Measurements from ENCODE around the gene SELENOM.

Gene SELENOM

GRCh38 chr22:31139866-31140716 lies 32.7 kb upstream of the SELENOM start, which contains the start of gene PLA2G3:
Gene PLA2G3 (minus strand): TSS chr22:31140508. CDS start chr22:31140354, 154 bp downstream.
- Mint-ChIP-seq H3K4me3 (no peak within 1 kb of the TSS), H3K9me3 (no peaks in the 10 kb centered on the region), H3K36me3 (ENCODE audit: low read depth) (no peaks in the 10 kb centered on the region), H3K4me1 (ENCODE audit: low read depth) (peaks cover 11% of the 10 kb centered on the region), H3K27ac (no peak within 1 kb of the TSS), H3K27me3 (ENCODE audit: low read depth) (no peaks in the 10 kb centered on the region)

DNA sequence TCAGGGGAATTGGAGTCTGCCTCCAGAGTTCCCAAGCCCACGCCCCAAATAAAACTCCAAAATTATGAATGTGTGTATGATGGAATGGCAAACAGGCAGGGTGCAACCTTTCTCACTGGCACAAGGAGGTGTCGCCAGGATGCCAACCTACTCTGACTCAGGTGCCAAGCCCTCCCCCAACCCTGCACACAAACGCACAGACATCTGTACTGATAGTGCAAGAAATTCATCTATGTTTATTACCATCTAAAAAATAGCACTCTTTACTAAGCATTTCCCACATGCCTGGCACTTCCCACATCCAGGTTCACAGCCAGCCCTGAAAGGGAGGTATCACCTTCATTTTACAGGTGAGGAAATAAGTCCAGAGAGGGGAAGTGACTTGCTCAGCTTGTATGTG lies 31.7 kb upstream of the SELENOM start:
- Mint-ChIP-seq H3K4me3 (no peak overlapping the region), H3K9me3 (no peaks in the 10 kb centered on the region), H3K4me1 (ENCODE audit: low read depth) (peaks cover 8% of the 10 kb centered on the region), H3K36me3 (ENCODE audit: low read depth) (no peaks in the 10 kb centered on the region), H3K27me3 (ENCODE audit: low read depth) (no peaks in the 10 kb centered on the region), H3K27ac (no peak overlapping the region)

GRCh38 chr22:31138126-31138525 lies 30.8 kb upstream of the SELENOM start:
- H3K27me3 Mint-ChIP-seq (ENCODE audit: low read depth): no peaks in the 10 kb centered on the region
- H3K36me3 Mint-ChIP-seq (ENCODE audit: low read depth): no peaks in the 10 kb centered on the region
- H3K4me3 Mint-ChIP-seq: no peak overlapping the region
- no peaks in the 10 kb centered on the region for H3K9me3 Mint-ChIP-seq
- no peak overlapping the region for H3K27ac Mint-ChIP-seq
- peaks cover under 1% of the 10 kb centered on the region for H3K4me1 Mint-ChIP-seq (ENCODE audit: low read depth)

DNA sequence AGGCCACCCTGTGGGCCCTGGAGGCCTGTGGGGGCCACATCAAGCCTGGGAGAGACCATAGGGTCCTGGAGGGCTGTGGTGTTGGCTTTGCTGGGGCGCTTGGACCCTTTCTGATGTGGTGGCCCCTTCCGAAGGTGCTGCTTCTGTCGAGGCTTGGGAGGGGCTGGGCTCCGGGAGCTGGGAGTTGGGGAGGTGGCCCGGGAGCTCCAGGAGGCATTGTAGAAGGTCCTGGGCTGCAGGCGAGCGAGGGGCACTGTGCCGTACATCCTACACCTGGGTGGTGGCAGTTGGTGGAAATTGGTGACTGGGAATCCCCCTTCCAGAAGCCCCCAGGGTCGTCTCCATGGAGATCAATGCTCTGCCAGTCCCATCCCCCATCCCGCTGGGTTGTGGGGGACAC lies 30.4 kb upstream of the SELENOM start:
- Mint-ChIP-seq H3K27ac (no peak overlapping the region), H3K36me3 (ENCODE audit: low read depth) (no peaks in the 10 kb centered on the region), H3K9me3 (no peaks in the 10 kb centered on the region), H3K4me1 (ENCODE audit: low read depth) (no peaks in the 10 kb centered on the region), H3K4me3 (no peak overlapping the region), H3K27me3 (ENCODE audit: low read depth) (no peaks in the 10 kb centered on the region)

- no peak overlapping the region for H3K4me3 Mint-ChIP-seq
- no peaks in the 10 kb centered on the region for H3K27me3 Mint-ChIP-seq (ENCODE audit: low read depth)
Measured at GRCh38 chr22:31136711-31137110, 29.3 kb upstream of the SELENOM start.

GRCh38 chr22:31136155-31136554 lies 28.8 kb upstream of the SELENOM start:
- H3K9me3 Mint-ChIP-seq: no peaks in the 10 kb centered on the region
- H3K36me3 Mint-ChIP-seq (ENCODE audit: low read depth): no peaks in the 10 kb centered on the region
- no peak overlapping the region for H3K4me3 Mint-ChIP-seq
- no peak overlapping the region for H3K27ac Mint-ChIP-seq
- no peaks in the 10 kb centered on the region for H3K27me3 Mint-ChIP-seq (ENCODE audit: low read depth)
- H3K4me1 Mint-ChIP-seq (ENCODE audit: low read depth): no peaks in the 10 kb centered on the region

More at GRCh38 chr22:31136711-31137110, 29.3 kb upstream of the SELENOM start:
- Mint-ChIP-seq H3K9me3 (no peaks in the 10 kb centered on the region), H3K4me1 (ENCODE audit: low read depth) (no peaks in the 10 kb centered on the region), H3K27ac (no peak overlapping the region), H3K36me3 (ENCODE audit: low read depth) (no peaks in the 10 kb centered on the region)

DNA sequence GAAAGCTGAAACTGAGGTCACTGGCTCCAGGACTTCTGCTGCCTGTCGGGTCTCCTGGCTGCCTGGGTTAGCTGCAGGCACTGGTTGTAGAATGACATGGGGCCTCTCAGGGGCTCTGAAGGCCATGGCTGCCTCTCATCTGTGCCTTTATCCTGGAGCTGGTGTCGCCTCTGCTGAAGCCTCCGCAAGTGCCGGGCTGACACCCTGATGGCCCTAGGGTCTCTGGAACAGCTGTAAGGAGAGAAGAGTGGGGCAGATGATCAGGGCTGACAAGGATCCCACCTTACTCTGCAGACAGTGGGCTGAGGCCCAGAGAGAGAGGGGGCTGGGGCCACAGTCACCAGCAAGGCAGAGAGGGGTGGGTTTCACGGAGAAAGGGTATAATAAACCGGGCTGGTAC lies 28.3 kb upstream of the SELENOM start:
- H3K4me1 Mint-ChIP-seq (ENCODE audit: low read depth): no peaks in the 10 kb centered on the region
- no peak overlapping the region for H3K4me3 Mint-ChIP-seq
- H3K36me3 Mint-ChIP-seq (ENCODE audit: low read depth): no peaks in the 10 kb centered on the region
- H3K9me3 Mint-ChIP-seq: no peaks in the 10 kb centered on the region
- H3K27me3 Mint-ChIP-seq (ENCODE audit: low read depth): no peaks in the 10 kb centered on the region
- H3K27ac Mint-ChIP-seq: no peak overlapping the region

GRCh38 chr22:31134688-31135087 lies 27.3 kb upstream of the SELENOM start:
- H3K9me3 Mint-ChIP-seq: no peaks in the 10 kb centered on the region
- no peak overlapping the region for H3K27ac Mint-ChIP-seq
- no peaks in the 10 kb centered on the region for H3K4me1 Mint-ChIP-seq (ENCODE audit: low read depth)
- no peaks in the 10 kb centered on the region for H3K27me3 Mint-ChIP-seq (ENCODE audit: low read depth)
- H3K36me3 Mint-ChIP-seq (ENCODE audit: low read depth): no peaks in the 10 kb centered on the region
- no peak overlapping the region for H3K4me3 Mint-ChIP-seq

DNA sequence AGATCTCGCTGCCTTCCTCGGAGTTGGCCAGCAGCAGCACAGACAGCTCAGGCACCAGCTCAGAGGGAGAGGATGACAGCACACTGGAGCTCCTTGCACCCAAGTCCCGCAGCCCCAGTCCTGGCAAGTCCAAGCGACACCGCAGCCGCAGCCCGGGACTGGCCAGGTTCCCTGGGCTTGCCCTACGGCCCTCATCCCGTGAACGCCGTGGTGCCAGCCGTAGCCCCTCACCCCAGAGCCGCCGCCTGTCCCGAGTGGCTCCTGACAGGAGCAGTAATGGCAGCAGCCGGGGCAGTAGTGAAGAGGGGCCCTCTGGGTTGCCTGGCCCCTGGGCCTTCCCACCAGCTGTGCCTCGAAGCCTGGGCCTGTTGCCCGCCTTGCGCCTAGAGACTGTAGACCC lies 26.5 kb upstream of the SELENOM start:
- Mint-ChIP-seq H3K27ac (no peak overlapping the region), H3K4me1 (ENCODE audit: low read depth) (no peaks in the 10 kb centered on the region), H3K27me3 (ENCODE audit: low read depth) (no peaks in the 10 kb centered on the region), H3K36me3 (ENCODE audit: low read depth) (no peaks in the 10 kb centered on the region), H3K9me3 (no peaks in the 10 kb centered on the region), H3K4me3 (no peak overlapping the region)

GRCh38 chr22:31130873-31131272 lies 23.5 kb upstream of the SELENOM start:
- no peaks in the 10 kb centered on the region for H3K4me1 Mint-ChIP-seq (ENCODE audit: low read depth)
- H3K27ac Mint-ChIP-seq: no peak overlapping the region
- no peaks in the 10 kb centered on the region for H3K27me3 Mint-ChIP-seq (ENCODE audit: low read depth)
- H3K9me3 Mint-ChIP-seq: no peaks in the 10 kb centered on the region
- no peak overlapping the region for H3K4me3 Mint-ChIP-seq
- no peaks in the 10 kb centered on the region for H3K36me3 Mint-ChIP-seq (ENCODE audit: low read depth)

DNA sequence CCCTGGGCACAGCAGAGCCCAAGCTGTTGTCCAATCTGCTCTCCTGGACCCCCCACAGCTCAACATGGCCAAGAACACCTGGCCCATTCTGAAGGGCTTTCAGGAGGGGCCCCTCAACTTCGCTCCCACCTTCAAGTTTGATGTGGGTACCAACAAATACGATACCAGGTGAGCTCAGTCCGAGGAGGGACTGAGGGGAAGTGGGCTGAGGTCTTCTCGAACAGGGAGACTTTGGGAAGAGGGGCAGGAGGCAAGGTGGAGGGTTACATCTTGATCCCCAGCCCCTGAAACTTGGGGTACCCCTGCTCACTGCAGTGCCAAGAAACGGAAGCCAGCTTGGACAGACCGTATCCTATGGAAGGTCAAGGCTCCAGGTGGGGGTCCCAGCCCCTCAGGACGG lies 20.8 kb upstream of the SELENOM start:
- no peaks in the 10 kb centered on the region for H3K9me3 Mint-ChIP-seq
- no peak overlapping the region for H3K4me3 Mint-ChIP-seq
- no peak overlapping the region for H3K27ac Mint-ChIP-seq
- no peaks in the 10 kb centered on the region for H3K4me1 Mint-ChIP-seq (ENCODE audit: low read depth)
- no peaks in the 10 kb centered on the region for H3K27me3 Mint-ChIP-seq (ENCODE audit: low read depth)
- H3K36me3 Mint-ChIP-seq (ENCODE audit: low read depth): no peaks in the 10 kb centered on the region

GRCh38 chr22:31127181-31127772 lies 19.9 kb upstream of the SELENOM start:
- H3K36me3 Mint-ChIP-seq (ENCODE audit: low read depth): no peaks in the 10 kb centered on the region
- no peaks in the 10 kb centered on the region for H3K9me3 Mint-ChIP-seq
- H3K27me3 Mint-ChIP-seq (ENCODE audit: low read depth): no peaks in the 10 kb centered on the region
- H3K4me3 Mint-ChIP-seq: no peak overlapping the region
- H3K27ac Mint-ChIP-seq: no peak overlapping the region
- H3K4me1 Mint-ChIP-seq (ENCODE audit: low read depth): no peaks in the 10 kb centered on the region

DNA sequence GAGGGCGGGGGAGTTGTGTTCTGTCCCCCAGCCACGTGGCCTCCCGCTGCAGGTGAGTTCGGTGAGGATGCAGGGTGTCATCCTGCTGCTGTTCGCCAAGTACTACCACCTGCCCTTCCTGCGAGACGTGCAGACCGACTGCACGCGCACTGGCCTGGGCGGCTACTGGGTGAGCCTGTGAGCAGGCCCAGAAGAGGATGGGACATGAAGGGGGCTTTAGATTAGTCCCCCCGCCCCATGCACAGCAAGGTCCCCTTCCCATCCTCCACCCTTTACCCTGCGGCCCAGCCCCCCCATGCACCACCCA lies 19.5 kb upstream of the SELENOM start:
- Mint-ChIP-seq H3K4me3 (no peak overlapping the region), H3K27ac (no peak overlapping the region)

DNA sequence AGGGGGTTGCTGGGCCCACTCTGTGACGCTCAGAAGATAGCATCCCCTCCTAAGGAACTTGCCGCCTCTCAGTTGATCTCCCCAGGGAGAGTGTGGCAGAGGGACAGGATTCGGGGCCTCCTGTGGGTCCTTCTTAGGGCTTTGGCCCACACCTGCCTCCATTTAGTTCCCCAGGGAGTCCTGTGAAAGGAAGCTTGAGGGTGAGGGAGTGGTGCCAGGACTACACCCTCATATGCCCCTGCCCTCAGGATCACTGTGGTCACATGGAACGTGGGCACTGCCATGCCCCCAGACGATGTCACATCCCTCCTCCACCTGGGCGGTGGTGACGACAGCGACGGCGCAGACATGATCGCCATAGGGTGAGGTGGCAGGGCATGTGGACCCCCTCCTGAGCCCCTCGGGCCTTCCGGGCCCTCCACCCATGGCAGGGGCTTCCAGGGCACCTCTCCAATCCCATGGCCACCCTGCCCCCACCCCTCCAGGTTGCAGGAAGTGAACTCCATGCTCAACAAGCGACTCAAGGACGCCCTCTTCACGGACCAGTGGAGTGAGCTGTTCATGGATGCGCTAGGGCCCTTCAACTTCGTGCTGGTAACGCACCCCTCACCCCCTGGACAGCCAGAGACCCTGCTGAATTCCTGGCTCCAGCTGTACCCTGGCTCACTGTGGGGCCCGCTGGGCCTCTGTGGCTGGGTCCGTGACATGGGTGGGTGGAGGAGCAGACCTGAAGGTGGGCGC lies 18.9 kb upstream of the SELENOM start:
- Mint-ChIP-seq H3K27me3 (ENCODE audit: low read depth) (no peaks in the 10 kb centered on the region), H3K4me3 (no peak overlapping the region), H3K9me3 (no peaks in the 10 kb centered on the region), H3K4me1 (ENCODE audit: low read depth) (no peaks in the 10 kb centered on the region), H3K27ac (no peak overlapping the region), H3K36me3 (ENCODE audit: low read depth) (no peaks in the 10 kb centered on the region)

More for the DNA sequence above, 19.5 kb upstream of the SELENOM start:
- no peaks in the 10 kb centered on the region for H3K36me3 Mint-ChIP-seq (ENCODE audit: low read depth)
- H3K4me1 Mint-ChIP-seq (ENCODE audit: low read depth): no peaks in the 10 kb centered on the region
- no peaks in the 10 kb centered on the region for H3K9me3 Mint-ChIP-seq
- H3K27me3 Mint-ChIP-seq (ENCODE audit: low read depth): no peaks in the 10 kb centered on the region

Measured in T-helper 1 cell treated with Interleukin-12 subunit alpha and Interleukin-12 subunit beta and Interleukin-4 antibody, amounts not matched to agents 30 μg/mL and 1 μg/mL, for 36 hours (primary cell).